ENCODE measurements around the gene HSPD1.
"Not testable (repeated sequence)": the region's sequence is repeated elsewhere in the genome, so short reads cannot be mapped to it uniquely, and the experiment has no call there.

HSPD1 gene

GRCh38 chr2:197495433-197496134, 4.1 kb downstream of the HSPD1 start:
- DNase-seq = no peak

- no peak for DNase-seq
These were observed 12.3 kb downstream of the HSPD1 start for GRCh38 chr2:197487385-197487784.

GRCh38 chr2:197486175-197486574, 13.5 kb downstream of the HSPD1 start:
- DNase-seq = no peak

GRCh38 chr2:197484248-197484647, 15.4 kb downstream of the HSPD1 start:
- DNase-seq = not testable (repeated sequence)

GRCh38 chr2:197480165-197481036, 19.2 kb downstream of the HSPD1 start:
- DNase-seq = no peak

GRCh38 chr2:197477797-197478196, 21.8 kb downstream of the HSPD1 start:
- DNase-seq = no peak

- DNase-seq = no peak
These were observed 27.5 kb downstream of the HSPD1 start for GRCh38 chr2:197472166-197472565.

- DNase-seq = no peak
These were observed 35.5 kb downstream of the HSPD1 start for GRCh38 chr2:197464175-197464574.

- no peak for DNase-seq
These were observed 38.6 kb downstream of the HSPD1 start for GRCh38 chr2:197461057-197461456.

- DNase-seq = no peak
These were observed 39.0 kb downstream of the HSPD1 start for GRCh38 chr2:197460649-197461048.

- DNase-seq = peak in 1 of 2 experiments; percentile 12
These were observed 44.2 kb downstream of the HSPD1 start for GRCh38 chr2:197455428-197455827.

- DNase-seq = no peak
These were observed 44.7 kb downstream of the HSPD1 start for GRCh38 chr2:197454923-197455322.

GRCh38 chr2:197453914-197454398, 45.7 kb downstream of the HSPD1 start:
- no peak for DNase-seq

GRCh38 chr2:197453123-197453913, 46.3 kb downstream of the HSPD1 start, which contains the start of gene COQ10B:
Gene COQ10B (plus strand): TSS chr2:197453552. CDS start chr2:197453561, 9 bp downstream.
- peak; percentile 96 to 98 for DNase-seq

GRCh38 chr2:197452754-197453122, 46.9 kb downstream of the HSPD1 start:
- DNase-seq = no peak

GRCh38 chr2:197450935-197451358, 48.7 kb downstream of the HSPD1 start:
- DNase-seq = not testable (repeated sequence)

- DNase-seq = no peak
These were observed 49.2 kb downstream of the HSPD1 start for GRCh38 chr2:197450465-197450864.

GRCh38 chr2:197446844-197447243, 52.8 kb downstream of the HSPD1 start:
- DNase-seq = no peak

GRCh38 chr2:197445746-197446145, 53.9 kb downstream of the HSPD1 start:
- DNase-seq = no peak

- no peak for DNase-seq
These were observed 56.8 kb downstream of the HSPD1 start for GRCh38 chr2:197442857-197443256.

GRCh38 chr2:197437380-197437779, 62.3 kb downstream of the HSPD1 start:
- no peak for DNase-seq
